ENCODE measurements around the gene HYAL2.
A peak's percentile ranks its signal among the peaks of the same experiment; 100 is the strongest.

Gene HYAL2

DNA sequence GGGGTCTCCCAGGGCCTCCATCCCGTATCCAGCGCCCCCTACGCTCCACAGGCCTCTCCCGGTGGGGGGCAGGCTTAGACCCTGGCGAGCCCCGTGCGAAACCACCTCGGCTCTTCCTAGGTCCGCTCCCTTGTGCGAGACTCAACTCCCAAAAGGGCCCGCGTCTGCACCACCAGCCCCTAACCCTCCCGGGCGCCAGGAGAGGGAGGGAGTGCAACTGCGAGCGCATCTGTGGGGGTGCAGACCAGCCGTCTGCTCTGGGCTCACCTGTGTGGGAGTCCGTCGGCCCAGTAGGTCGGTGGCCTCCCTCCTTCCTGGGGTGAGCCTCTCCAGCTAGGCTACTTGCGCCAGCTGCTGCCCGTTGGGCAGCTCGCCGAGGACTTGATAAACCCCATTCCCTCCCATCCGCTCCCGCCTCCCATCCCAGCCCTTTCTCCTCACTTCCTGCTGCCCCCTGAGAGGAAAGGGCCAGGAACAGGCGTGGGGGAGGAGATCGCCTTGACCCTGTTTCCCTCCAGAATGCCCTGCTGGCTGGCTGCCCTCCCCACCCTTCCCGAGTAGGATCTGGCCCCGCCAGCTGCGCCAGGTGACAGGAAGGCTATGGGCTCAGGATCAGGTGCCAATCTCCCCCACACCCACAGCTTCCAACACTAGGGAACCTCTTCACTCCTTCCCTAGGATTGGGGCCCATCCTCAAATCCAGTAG lies at the start of gene HYAL2:
Gene HYAL2, minus strand, starts transcription at position 360 of the 706 bp plus-strand sequence. CDS start 2,256 bp downstream, outside the sequence.
- peak; percentile 33 for DNase-seq

- no peak for DNase-seq
Measured at GRCh38 chr3:50371133-50371685, 48.7 kb upstream of the HYAL2 start.

DNA sequence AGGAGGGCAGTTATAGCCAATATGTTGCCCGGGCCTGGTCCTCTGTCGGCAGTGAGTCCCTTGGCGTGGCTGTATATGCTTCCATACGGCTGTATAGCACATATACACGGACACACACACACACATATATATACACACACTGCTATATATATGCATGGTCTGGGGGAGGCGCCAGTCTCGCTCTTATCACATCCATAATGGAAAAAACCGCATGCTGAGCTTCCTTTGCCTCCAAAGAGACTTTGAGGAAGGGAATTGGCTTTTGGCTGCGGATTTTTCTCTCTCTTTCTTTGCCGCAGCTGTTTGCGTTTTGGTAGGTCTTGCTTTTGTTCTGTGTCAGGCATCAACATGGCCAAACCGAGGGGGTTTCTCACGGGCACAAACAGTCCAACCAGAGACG lies 48.0 kb upstream of the HYAL2 start:
- no peak for DNase-seq

DNA sequence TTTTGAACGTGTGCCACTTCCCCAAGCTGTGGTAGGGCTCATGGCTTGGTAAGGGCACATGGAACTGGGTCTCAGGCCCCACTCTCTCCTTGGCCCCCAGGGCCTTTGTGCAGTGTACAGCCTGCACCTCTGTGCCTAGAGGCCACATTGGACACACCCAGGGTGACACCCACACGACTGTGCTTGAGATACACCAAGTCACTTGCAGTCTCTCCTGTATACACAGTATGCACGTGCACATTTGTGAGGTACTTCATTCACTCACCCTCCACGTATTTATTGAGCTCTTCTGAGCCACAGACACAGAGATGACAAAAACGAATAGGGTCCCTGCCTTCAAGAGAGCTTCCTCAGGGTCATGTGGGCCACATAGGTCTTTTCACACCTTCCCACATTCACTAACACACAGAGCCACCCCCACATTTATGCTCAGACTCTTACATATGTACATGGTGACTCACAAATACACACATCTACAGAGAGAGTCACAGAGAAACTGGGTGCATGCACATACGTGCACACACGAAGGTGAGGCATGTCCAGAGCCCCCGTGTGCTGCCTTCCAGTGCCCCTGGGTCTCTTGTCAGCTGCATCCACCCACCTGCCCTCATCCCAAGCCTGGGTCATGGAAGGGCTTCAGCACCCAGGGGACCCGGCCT lies 46.6 kb upstream of the HYAL2 start:
- no peak for DNase-seq

DNA sequence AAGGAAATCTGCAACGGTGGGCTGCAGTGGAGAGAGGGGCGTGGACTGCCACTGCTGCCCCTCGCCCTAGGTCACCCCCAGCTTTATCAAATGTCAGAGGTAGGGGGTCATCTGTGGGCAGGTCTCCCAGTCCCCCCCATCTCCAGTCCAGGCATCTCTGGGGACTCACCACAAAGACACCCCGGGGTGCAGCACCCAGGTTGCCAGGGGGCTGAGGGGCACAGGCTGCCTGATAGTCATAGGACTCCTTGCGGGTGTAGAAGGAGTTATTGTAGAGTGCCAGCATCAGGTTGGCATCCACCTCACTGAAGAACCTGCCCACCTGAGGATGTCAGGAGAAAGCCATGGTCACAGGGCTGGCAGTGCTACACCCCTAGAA lies 43.3 kb upstream of the HYAL2 start:
- DNase-seq, result no peak

DNA sequence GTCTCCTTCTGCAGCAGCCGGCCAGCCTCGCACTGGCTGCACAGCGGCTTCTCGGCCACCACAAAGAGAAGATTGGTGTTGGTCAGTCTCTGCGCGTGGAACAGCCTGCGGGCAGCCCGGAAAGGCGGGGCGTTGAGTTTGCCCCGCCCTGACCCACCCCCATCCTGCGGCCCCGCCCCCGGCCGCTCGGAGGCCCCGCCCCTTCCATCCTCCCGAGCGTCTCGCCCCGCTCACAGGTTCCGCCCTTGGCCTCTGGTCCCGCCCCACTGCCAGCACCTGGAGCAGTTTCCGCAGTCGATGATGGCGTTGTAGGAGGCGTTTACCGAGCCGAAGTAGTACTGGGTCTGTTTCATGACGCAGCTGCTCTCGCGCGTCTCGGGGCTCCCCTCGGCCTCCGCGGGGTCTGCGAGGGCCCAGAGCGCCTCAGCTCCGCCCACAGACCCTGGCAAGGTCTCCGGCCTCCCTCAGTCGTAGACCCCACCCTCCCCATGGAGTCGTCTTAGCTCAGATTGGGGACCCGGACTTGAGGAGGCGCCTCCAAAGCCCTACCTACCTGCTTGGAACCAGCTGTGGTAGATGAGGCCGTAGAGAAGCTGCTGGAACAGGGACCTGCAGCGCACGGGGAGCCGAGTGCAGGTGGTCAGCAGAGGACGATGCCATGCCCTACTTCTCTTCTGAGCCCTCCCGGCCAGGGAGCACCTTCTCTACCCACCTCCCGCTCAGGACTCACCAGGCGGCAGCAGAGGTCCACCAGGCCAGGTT lies 42.7 kb upstream of the HYAL2 start:
- DNase-seq, result no peak

GRCh38 chr3:50364573-50365079 lies 42.1 kb upstream of the HYAL2 start:
- no peak for DNase-seq

- no peak for DNase-seq
Measured at GRCh38 chr3:50359760-50360110, 37.2 kb upstream of the HYAL2 start.

- DNase-seq, result peak; percentile 92
Measured at GRCh38 chr3:50358911-50359759, 36.6 kb upstream of the HYAL2 start, which contains the start of gene TMEM115. Gene TMEM115 (minus strand): TSS chr3:50359521. CDS start chr3:50359063, 458 bp downstream.

DNA sequence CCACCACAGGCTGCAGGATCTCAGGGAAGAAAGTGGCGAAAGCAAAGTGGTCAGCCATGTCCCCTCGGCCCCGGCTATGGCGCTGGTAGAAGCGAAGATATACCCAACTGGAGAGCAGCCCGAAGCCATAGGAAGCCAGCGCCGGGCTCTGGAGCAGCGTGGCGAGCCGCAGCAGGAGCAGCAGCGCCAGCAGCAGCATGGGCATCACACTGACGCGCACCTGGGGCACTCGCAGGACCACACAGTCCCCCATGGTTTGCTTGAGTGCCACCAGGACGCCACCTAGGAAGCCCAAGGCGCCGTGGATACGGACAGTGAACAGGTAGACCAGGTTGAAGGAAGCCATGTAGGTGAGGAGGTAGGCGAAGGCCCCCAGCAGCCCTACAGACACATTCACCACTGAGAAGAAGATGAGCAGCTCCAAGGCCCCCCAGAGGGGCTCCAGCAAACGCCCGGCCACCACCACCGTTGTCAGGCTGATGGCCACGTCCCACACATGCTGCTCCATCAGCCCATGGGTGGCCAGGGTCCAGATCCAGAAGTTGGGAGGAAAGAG lies 35.9 kb upstream of the HYAL2 start:
- DNase-seq, result no peak

DNA sequence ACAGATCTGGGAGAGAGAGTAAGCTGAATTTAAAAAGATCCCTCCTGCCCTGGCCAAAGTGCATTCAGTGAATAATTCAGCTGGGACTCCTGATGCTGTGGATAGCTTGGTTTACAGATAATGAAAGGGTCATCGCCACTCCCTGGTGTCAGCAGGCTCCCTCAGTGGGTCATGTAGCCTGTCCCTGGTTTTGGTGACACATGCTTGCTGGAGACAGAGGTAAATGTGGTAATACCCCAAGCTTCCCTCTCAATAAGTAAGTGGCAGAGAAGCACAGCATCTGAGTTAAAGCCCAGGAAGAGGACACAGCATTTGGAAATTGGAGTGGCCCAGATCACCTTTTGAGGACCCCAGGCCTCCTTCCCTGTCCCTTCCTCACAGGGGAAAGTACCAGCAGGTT lies 34.9 kb upstream of the HYAL2 start:
- DNase-seq, result no peak

DNA sequence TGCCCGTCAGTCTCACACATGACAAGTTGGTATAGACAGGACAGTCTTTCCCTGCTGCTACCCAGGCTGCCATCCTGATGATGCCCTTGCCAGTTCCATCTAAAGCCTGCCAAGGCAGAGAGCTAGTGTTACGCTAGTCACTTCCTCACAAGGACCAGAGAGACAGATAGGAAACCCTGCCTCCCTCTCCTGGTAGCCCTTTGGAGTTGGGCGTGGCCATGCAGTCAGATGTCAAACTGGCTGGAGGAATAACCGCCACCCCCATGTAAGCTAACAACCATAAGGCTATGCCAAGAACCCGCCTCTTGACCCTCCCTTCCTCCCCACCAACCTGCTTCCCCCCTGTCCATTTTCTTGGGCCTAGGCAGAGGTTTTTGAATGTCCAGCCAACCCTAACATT lies 34.0 kb upstream of the HYAL2 start:
- no peak for DNase-seq

DNA sequence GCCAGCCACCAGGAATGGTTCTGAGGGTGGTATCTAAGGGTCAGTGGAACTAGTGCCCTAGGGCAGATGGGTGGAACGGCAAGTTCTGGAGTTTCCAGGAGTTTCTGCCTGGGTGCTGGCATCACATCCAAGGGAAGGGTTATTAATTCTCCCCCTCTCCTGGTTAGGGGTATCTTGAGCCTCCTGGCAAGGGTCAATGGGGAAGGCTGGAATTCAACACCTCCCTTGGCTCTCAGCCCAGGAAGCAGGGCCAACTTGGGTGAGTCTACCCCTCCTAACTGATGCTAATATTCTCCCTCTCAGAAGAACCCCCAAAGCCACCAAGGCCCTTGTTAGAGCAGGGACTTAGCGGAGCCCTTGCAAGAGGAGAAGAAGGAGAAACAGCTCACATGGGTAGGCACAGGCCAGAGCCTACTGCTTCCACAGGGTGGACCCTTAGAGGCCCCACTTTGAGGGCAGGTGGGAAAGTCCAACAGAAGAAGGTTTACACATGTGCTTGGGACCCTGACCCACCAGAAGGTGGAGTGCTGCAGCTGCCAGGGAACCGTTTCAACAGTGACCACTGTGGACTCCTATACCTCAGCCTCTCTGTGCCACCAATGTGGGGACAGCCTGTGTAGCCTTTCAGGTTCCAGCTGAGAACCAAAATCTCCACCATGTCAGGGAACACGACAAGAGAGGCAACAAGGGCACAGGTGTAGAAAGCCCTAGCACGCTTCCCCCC lies 33.4 kb upstream of the HYAL2 start:
- DNase-seq, result no peak

GRCh38 chr3:50354850-50355249 lies 32.3 kb upstream of the HYAL2 start:
- DNase-seq, result no peak

DNA sequence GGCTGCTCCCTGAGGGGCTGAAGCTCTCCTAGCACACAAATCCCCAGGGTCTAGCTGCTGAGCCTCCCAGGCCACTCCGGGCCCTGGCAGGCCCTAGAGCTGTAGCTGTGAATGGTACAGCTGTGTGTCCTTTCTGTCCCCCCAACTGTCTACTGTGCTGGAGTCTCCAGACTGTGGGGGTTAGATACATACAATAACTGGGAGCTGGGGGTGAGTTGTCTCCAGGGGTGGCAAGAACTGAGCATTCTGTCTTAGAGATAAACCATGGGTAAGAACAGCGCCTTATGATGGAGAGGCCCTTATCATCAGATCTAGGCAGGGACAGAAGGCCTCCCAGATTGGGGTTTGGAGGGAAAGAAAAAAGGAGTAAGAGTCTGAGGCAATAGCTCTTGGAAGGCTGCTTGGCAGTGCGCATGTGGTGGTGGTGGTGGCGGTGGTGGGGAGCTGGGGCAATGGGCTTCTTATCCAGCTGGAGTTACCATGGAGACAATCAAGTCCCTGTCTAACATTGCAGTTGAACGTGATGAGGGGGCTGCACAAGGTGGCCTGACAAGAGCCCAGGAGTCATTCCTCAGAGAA lies 31.7 kb upstream of the HYAL2 start:
- no peak for DNase-seq

DNA sequence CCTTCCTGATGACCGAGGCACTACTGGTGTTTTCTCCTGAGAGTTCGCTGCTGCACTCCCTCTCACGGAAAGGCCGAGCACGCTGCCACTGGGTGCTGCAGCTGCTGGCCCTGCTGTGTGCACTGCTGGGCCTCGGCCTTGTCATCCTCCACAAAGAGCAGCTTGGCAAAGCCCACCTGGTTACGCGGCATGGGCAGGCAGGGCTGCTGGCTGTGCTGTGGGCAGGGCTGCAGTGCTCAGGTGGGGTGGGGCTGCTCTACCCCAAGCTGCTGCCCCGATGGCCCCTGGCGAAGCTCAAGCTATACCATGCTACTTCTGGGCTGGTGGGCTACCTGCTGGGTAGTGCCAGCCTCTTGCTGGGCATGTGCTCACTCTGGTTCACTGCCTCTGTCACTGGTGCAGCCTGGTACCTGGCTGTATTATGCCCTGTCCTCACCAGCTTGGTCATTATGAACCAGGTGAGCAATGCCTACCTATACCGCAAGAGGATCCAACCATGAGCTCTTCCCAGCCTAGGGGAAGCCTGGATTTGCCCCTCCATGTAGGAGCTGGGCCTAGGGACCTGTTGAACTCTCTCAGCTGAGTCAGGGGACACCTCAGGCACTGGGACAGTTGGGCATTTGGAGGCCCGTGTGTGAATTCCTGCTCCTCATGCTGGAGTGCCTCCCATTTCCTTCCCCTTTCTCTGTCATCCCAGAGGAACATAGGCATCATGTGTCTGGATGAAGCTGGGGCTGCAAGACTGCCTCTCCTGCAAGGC lies 30.9 kb upstream of the HYAL2 start:
- no peak for DNase-seq

DNA sequence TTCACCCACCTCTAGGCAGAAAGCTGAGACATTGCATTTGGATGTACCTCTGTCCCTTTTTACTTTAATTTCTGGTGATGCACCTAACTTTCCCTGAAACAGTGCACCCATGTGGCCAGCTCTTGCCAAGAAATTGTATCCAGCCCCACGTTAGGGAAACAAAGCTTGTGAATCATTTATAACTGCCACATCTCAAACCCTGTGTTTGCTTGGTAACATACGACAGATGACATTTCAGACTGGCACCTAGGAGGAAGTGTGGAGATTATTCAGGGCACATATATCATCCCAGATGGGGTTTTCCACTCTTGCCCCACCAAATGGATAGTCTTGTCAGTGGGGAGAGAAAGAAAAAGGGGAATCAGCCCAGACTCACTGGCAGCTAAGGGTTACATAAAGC lies 30.2 kb upstream of the HYAL2 start:
- no peak for DNase-seq

- DNase-seq, result no peak
Measured at GRCh38 chr3:50351323-50351697, 28.8 kb upstream of the HYAL2 start.

- peak; percentile 77 for DNase-seq
Measured at GRCh38 chr3:50350527-50351322, 28.2 kb upstream of the HYAL2 start, which contains the start of the genes CYB561D2 and NPRL2. Gene CYB561D2 (plus strand): TSS chr3:50350862. CDS start chr3:50351434, 572 bp downstream. Gene NPRL2 (minus strand): TSS chr3:50350775. CDS start chr3:50350652, 123 bp downstream.

All from NCI-H1092 (cell line).